SIG-M5 (cell line): ENCODE data around the gene GTF2H4.

ENCODE experiments used
- DNase-seq: peaks from one replicate; lab custom pipeline; 2025; lab: John Stamatoyannopoulos, UW

The GTF2H4 gene

GRCh38 chr6:30882759-30883684 lies 25.0 kb upstream of the GTF2H4 start:
- DNase-seq, result no peak

DNA sequence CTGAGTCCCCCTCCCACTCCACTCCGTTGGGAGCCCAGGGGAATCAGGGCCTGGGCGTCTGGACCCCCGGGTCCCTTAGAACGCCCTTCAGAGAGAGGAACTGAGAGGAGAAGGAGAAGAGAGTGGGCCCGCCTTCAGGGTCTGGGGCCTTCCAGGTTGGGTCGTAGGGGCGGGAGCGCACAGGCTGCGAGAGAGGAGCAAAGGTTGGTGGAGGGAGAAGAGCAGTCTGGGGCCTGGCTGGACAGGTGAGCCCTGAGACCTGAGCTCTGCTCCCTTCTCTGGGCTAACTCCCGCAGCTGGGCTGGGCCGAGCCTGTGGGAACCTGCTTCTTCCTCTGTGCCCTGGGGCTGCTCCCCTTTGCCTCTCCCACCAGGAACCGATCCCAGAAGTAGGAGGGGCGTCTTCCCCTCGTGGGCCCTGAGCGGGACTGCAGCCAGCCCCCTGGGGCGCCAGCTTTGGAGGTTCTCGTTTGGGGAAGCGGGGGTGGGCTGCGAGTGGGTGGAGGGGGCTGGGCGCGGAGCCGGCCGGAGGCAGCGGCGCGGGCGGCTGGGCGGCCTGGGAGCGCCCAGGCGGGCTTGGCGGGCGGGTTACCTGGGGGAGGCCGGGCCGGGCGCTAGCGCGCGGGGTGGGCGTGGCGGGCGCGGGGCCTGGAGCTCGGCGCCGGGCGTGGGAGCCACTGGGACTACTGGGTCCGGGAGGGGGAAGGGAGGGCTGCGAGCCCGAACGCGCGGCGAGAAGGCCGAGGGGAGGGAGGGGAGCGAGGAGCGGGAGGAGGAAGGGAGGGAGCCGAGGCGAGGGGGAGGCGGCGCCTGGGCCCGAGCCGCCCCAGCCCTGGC lies 24.1 kb upstream of the GTF2H4 start, which contains the start of gene DDR1:
Gene DDR1, plus strand, starts transcription at position 835 of the 836 bp plus-strand sequence. CDS start 4,211 bp downstream, outside the sequence.
- DNase-seq, result no peak

- DNase-seq, result no peak
Measured at GRCh38 chr6:30884521-30885480, 23.2 kb upstream of the GTF2H4 start.

DNA sequence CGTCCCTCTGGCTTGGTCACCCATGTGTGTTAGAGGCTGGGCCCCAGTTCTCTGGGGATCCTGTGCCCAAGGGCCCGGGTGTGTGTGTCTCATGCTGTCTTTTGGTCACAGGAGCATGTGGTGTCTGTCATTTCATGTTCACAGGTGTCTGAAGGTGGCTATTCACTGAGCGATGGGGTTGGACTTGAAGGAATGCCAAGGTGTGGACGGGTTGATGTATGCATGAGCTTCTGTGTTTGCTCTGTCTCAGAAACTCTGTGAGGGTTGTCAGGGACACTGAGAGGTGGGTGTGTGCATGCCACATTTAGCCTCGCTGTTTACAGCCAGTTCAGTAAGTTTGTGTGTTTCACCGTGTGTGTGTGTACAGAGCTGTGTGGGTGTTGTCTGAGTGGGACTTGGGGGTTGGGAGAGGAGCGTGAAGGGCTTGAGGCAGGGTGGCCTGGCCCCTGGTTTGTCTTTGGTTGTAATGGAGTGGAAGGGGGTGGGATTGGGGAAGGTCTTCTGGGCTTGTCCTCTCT lies 22.5 kb upstream of the GTF2H4 start:
- no peak for DNase-seq

- no peak for DNase-seq
Measured at GRCh38 chr6:30885999-30886896, 21.8 kb upstream of the GTF2H4 start.

GRCh38 chr6:30886897-30887255 lies 21.1 kb upstream of the GTF2H4 start:
- no peak for DNase-seq

- no peak for DNase-seq
Measured at GRCh38 chr6:30887901-30888815, 19.8 kb upstream of the GTF2H4 start.

DNA sequence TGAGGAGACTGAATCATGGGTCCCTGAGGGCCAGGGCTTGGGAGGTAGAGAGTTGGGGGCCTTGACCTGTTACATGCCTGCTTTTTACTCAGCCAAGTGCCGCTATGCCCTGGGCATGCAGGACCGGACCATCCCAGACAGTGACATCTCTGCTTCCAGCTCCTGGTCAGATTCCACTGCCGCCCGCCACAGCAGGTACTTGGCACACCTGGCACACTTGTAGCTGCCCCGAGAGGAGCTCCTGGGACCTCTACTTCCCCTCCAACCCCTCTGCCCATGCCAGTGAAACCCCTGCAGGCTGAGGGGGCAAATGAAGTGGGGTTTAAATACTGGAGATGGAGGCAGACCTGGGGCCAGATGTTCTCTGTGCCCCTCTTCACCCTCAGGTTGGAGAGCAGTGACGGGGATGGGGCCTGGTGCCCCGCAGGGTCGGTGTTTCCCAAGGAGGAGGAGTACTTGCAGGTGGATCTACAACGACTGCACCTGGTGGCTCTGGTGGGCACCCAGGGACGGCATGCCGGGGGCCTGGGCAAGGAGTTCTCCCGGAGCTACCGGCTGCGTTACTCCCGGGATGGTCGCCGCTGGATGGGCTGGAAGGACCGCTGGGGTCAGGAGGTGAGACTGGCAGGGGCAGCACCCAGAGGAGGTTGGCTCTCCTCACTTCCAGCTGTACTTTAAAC lies 19.1 kb upstream of the GTF2H4 start:
- no peak for DNase-seq

- DNase-seq, result no peak
Measured at GRCh38 chr6:30889496-30889885, 18.5 kb upstream of the GTF2H4 start.

DNA sequence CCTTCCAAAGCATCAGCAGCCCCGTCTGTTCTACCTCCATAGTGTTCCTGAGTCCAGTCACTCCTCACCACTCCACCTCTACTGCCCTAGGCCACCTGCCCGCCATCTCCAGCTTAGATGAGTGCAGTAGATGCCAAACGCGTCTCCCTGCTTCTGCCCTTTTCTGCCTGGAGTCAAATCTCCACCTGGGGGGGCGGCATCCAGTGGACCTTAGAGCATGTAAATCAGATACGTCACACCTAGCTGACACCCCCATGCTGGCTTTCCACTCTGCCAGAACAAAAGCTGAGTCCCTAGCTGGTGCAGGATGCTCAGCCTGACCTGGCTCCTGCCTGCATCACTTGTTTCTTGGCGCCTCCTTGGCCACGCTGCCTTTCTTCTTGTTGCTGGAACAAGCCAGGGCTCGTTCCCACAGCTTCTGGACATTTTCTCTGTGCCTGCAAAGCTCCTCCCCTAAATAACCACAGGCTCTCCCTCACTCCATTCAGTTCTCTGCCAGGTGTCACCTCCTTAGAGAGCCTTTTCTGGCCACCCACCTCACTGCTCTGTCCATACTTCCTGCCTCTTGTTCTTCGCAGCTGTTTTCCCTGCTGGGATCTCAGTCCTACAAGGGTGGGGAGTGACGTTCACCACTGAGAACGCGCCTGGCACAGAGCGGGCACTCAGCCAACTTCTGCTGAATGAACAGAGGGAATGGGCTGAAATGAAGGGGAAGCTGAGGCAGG lies 17.9 kb upstream of the GTF2H4 start:
- no peak for DNase-seq

DNA sequence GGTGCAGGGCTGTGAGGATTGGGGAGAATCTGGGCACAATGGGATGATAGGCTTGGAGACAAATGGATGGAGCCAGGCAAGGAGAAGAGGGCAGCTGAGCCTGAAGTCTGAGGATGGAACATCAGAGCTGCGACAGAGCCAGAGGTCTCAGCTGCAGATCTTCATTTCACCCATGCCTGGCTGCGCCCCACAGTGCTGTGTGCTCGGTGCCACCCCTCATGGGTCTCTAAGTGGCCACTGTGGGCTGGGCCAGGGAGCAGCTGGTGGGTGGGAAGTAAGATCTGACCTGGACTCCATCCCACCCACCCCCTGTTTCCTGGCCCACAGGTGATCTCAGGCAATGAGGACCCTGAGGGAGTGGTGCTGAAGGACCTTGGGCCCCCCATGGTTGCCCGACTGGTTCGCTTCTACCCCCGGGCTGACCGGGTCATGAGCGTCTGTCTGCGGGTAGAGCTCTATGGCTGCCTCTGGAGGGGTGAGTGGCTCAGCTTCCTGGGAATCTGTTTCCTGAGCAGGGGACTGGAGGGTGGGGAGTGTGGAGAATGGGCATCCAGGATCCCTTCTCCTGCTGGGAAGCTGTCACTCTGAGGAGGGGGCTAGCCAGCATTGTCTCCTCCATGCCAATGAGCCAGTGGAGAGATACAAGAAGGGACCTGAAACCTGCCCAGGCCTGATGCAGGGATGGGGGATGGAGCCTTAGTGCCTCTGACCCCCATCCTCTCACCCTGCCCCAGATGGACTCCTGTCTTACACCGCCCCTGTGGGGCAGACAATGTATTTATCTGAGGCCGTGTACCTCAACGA lies 17.2 kb upstream of the GTF2H4 start:
- DNase-seq, result no peak

- DNase-seq, result no peak
Measured at GRCh38 chr6:30891450-30891723, 16.6 kb upstream of the GTF2H4 start.

- no peak for DNase-seq
Measured at GRCh38 chr6:30891816-30892538, 16.0 kb upstream of the GTF2H4 start.

- no peak for DNase-seq
Measured at GRCh38 chr6:30893001-30893591, 14.9 kb upstream of the GTF2H4 start.

- DNase-seq, result no peak
Measured at GRCh38 chr6:30893666-30894065, 14.3 kb upstream of the GTF2H4 start.

GRCh38 chr6:30894381-30894780 lies 13.6 kb upstream of the GTF2H4 start:
- no peak for DNase-seq
